Common myeloid progenitor, CD34-positive (primary cell): Measurements from ENCODE around the gene SLC12A2.

Source experiments
- CTCF ChIA-PET: fragments of 350-600 bp; sonication (Branson Sonifier 250); formaldehyde crosslinking; loops from one replicate; lab custom pipeline; 2021; ENCODE audit warnings: antibody characterized with exemption; lab: Charles Lee
- POLR2A ChIA-PET: fragments of 350-600 bp; sonication (Branson Sonifier 250); formaldehyde crosslinking; loops from one replicate; lab custom pipeline; 2021; ENCODE audit warnings: antibody characterized with exemption; lab: Charles Lee
- DNase-seq, 3 donors: peaks; one replicate each; pipeline versions ENCODE4 v3.0.0 to v3.0.0-alpha.2; 2013
- H3K27ac ChIP-seq, 2 experiments: 1 replicate in 1 of 2; 2 replicates in 1 of 2; pipeline ENCODE4 v1.7.0; 2013; ENCODE audit warnings: inconsistent platforms in 2 of 2, low read length in 2 of 2, mild to moderate bottlenecking in 2 of 2, low read depth in 1 of 2, moderate library complexity in 1 of 2; ENCODE audit not compliant: severe bottlenecking in 2 of 2, insufficient read depth in 1 of 2, poor library complexity in 1 of 2
- H3K27me3 ChIP-seq, 5 experiments: replicated peaks in 2 of 5; 1 replicate in 3 of 5; 2 replicates in 2 of 5; pipeline versions ENCODE4 v1.6.1 to v1.7.0; 2013; ENCODE audit warnings: low read length in 4 of 5, mild to moderate bottlenecking in 2 of 5, moderate library complexity in 2 of 5, inconsistent platforms in 1 of 5; ENCODE audit not compliant: insufficient read depth in 5 of 5, control insufficient read depth in 4 of 5
- H3K36me3 ChIP-seq, 4 experiments: 1 replicate in 2 of 4; 2 replicates in 2 of 4; pipeline versions ENCODE4 v1.6.1 to v1.7.0; 2013; ENCODE audit warnings: low read length in 3 of 4, control low read depth in 1 of 4, mild to moderate bottlenecking in 1 of 4; ENCODE audit not compliant: control insufficient read depth in 4 of 4, insufficient read depth in 4 of 4
- H3K4me1 ChIP-seq, 4 experiments: 1 replicate in 3 of 4; 2 replicates in 1 of 4; pipeline versions ENCODE4 v1.6.1 to v1.7.1; 2013; ENCODE audit warnings: low read length in 3 of 4, mild to moderate bottlenecking in 3 of 4, control low read depth in 1 of 4, inconsistent platforms in 1 of 4, moderate library complexity in 1 of 4; ENCODE audit not compliant: control insufficient read depth in 4 of 4, insufficient read depth in 4 of 4; ENCODE audit errors: control extremely low read depth in 1 of 4
- H3K4me3 ChIP-seq, 7 experiments: 1 replicate in 4 of 7; 2 replicates in 3 of 7; pipeline versions ENCODE4 v1.5.1 to v1.7.0; 2013; ENCODE audit warnings: mild to moderate bottlenecking in 7 of 7, low read length in 6 of 7, moderate library complexity in 6 of 7, inconsistent platforms in 2 of 7, low read depth in 2 of 7, control low read depth in 1 of 7; ENCODE audit not compliant: insufficient read depth in 4 of 7, control insufficient read depth in 1 of 7; ENCODE audit errors: extremely low read depth in 1 of 7
- H3K9me3 ChIP-seq, 5 experiments: 1 replicate in 4 of 5; 2 replicates in 1 of 5; pipeline versions ENCODE4 v1.6.1 to v1.7.1; 2013; ENCODE audit warnings: low read length in 4 of 5, mild to moderate bottlenecking in 2 of 5, inconsistent platforms in 1 of 5, low read depth in 1 of 5, moderate library complexity in 1 of 5; ENCODE audit not compliant: control insufficient read depth in 4 of 5, insufficient read depth in 2 of 5; ENCODE audit errors: control extremely low read depth in 1 of 5
- WGBS: methylation state at CpG from one replicate; pipeline ENCODE4 v1.1.5; 2013; ENCODE audit not compliant: insufficient coverage; 5-methylcytosine and 5-hydroxymethylcytosine counted together

Gene SLC12A2

GRCh38 chr5:128081111-128081851, 2.3 kb upstream of the SLC12A2 start:
- CTCF ChIA-PET: interaction anchor here (1.6 to 2.5 kb wide), 2 partner anchors 14 to 22 kb away, joined by 5 to 6 read pairs; no protein-coding TSS in a partner anchor
- peaks cover 14 to 44% (median 22%) of the 10 kb centered on the region in 4 experiments for H3K4me1 ChIP-seq
- no peak overlapping the region for H3K27ac ChIP-seq
- 82% methylated on average over 4 of the region's 5 CpGs for WGBS
- POLR2A ChIA-PET: no interaction called here
- peak in 2 of 3 donors; percentile 21 to 29 for DNase-seq
- peaks cover 0 to 5% (median 0%) of the 10 kb centered on the region in 4 experiments for H3K36me3 ChIP-seq
- no peaks in the 10 kb centered on the region for H3K9me3 ChIP-seq
- H3K27me3 ChIP-seq: no peaks in the 10 kb centered on the region
- H3K4me3 ChIP-seq: peak overlapping the region in 2 of 7 experiments; percentile 5 to 81

- peak overlapping the region; percentile 60 to 94 (median 86) for H3K4me3 ChIP-seq
- no peak for DNase-seq
- H3K4me1 ChIP-seq: peaks cover 14 to 46% (median 22%) of the 10 kb centered on the region in 4 experiments
- 0% methylated on average over 21 of the region's 25 CpGs for WGBS
- H3K36me3 ChIP-seq: peaks cover 0 to 5% (median 0%) of the 10 kb centered on the region in 4 experiments
- no peaks in the 10 kb centered on the region for H3K27me3 ChIP-seq
- H3K27ac ChIP-seq: peak overlapping the region; percentile 30 to 78
- POLR2A ChIA-PET: no interaction called here
- CTCF ChIA-PET: interaction anchor here (0.6 to 2.5 kb wide), 7 partner anchors 10 to 204 kb away, joined by 3 to 6 read pairs (median 3); no protein-coding TSS in a partner anchor
- H3K9me3 ChIP-seq: no peaks in the 10 kb centered on the region
These were observed 974 bp upstream of the SLC12A2 start for GRCh38 chr5:128082551-128083032.

- POLR2A ChIA-PET: no interaction called here
- no peak for DNase-seq
- H3K36me3 ChIP-seq: peaks cover 0 to 5% (median 0%) of the 10 kb centered on the region in 4 experiments
- H3K27ac ChIP-seq: peak overlapping the region in 1 of 2 experiments; percentile 43
- CTCF ChIA-PET: interaction anchor here (0.6 to 1.9 kb wide), 8 partner anchors 9 to 324 kb away, joined by 3 to 5 read pairs (median 3); no protein-coding TSS in a partner anchor
- H3K4me1 ChIP-seq: peaks cover 14 to 42% (median 22%) of the 10 kb centered on the region in 4 experiments
- H3K4me3 ChIP-seq: peak overlapping the region; percentile 60 to 94 (median 86)
- H3K9me3 ChIP-seq: no peaks in the 10 kb centered on the region
- under 1% methylated on average over 53 of the region's 53 CpGs for WGBS
- no peaks in the 10 kb centered on the region for H3K27me3 ChIP-seq
These were observed 253 bp downstream of the SLC12A2 start for GRCh38 chr5:128083811-128084227.

GRCh38 chr5:128084228-128085167, 932 bp downstream of the SLC12A2 start:
- no peaks in the 10 kb centered on the region for H3K9me3 ChIP-seq
- 3% methylated on average over 56 of the region's 71 CpGs for WGBS
- no peaks in the 10 kb centered on the region for H3K27me3 ChIP-seq
- H3K4me1 ChIP-seq: peaks cover 14 to 40% (median 22%) of the 10 kb centered on the region in 4 experiments
- POLR2A ChIA-PET: interaction anchor here (0.6 to 1.1 kb wide), 2 partner anchors 9 to 49 kb away, joined by 3 read pairs; no protein-coding TSS in a partner anchor
- DNase-seq: peak in 2 of 3 donors; percentile 56 to 69
- peak overlapping the region; percentile 60 to 94 (median 86) for H3K4me3 ChIP-seq
- H3K36me3 ChIP-seq: peaks cover 0 to 8% (median 0%) of the 10 kb centered on the region in 4 experiments
- peak overlapping the region in 1 of 2 experiments; percentile 43 for H3K27ac ChIP-seq
- CTCF ChIA-PET: interaction anchor here (0.8 to 1.9 kb wide), 8 partner anchors 8 to 207 kb away, joined by 3 to 6 read pairs (median 3); no protein-coding TSS in a partner anchor

GRCh38 chr5:128085413-128085812, 1.8 kb downstream of the SLC12A2 start:
- H3K4me3 ChIP-seq: peak overlapping the region in 5 of 7 experiments; percentile 60 to 94 (median 86)
- no peak for DNase-seq
- ChIA-PET CTCF (interaction anchor here (1.9 kb wide), 1 partner anchor 63 kb away, joined by 4 read pairs; no protein-coding TSS in a partner anchor), POLR2A (interaction anchor here (1.1 kb wide), 1 partner anchor 48 kb away, joined by 3 read pairs; no protein-coding TSS in a partner anchor)
- no peaks in the 10 kb centered on the region for H3K9me3 ChIP-seq
- H3K4me1 ChIP-seq: peaks cover 14 to 40% (median 22%) of the 10 kb centered on the region in 4 experiments
- WGBS: 91% methylated on average over 4 of the region's 4 CpGs
- no peaks in the 10 kb centered on the region for H3K27me3 ChIP-seq
- H3K36me3 ChIP-seq: peaks cover 0 to 6% (median 0%) of the 10 kb centered on the region in 4 experiments
- no peak overlapping the region for H3K27ac ChIP-seq

- Histone ChIP-seq H3K27ac (no peak overlapping the region), H3K4me1 (no peaks in the 10 kb centered on the region), H3K27me3 (no peaks in the 10 kb centered on the region), H3K4me3 (no peak overlapping the region), H3K36me3 (peaks cover 0 to 11% (median 4%) of the 10 kb centered on the region in 4 experiments), H3K9me3 (peaks cover 0 to 7% (median 2%) of the 10 kb centered on the region in 5 experiments)
- no peak for DNase-seq
- ChIA-PET POLR2A (no interaction called here), CTCF (interaction anchor here (1.0 to 1.7 kb wide), 2 partner anchors 7 to 213 kb away, joined by 3 to 5 read pairs; partner anchors contain the start of gene SLC12A2)
These were observed 8.0 kb downstream of the SLC12A2 start for GRCh38 chr5:128091579-128091978.
